Left ventricle myocardium superior (tissue), 1 donor: Measurements from ENCODE around the gene GPR78. TPM values are rescaled to one million over a fixed set of nuclear protein-coding genes. Genes with fewer than 3 reads are reported as not detected.
"Not testable (repeated sequence)": the region's sequence is repeated elsewhere in the genome, so short reads cannot be mapped to it uniquely, and the experiment has no call there.

Experiments used
- ATAC-seq: fragments of 200-7000 bp; cut with Tn5 transposase; one replicate; pipeline ENCODE4 v1.9.1; 2020; ENCODE audit warnings: mild to moderate bottlenecking, moderate library complexity
- DNase-seq: peaks from one replicate; pipeline ENCODE4 v3.0.0-alpha.2; 2020
- intact Hi-C: fragments of 100-400 bp; cut with micrococcal nuclease; formaldehyde crosslinking; loops from one replicate; pipeline ENCODE4 v1.11.0; 2022
- total RNA-seq: library from RNA; stranded (reverse); fragmentation: NEBNext Ultra II Directional; extraction: Animal tissue kit (Norgen Biotek cat#: 25700); gene quantifications from one replicate; pipeline ENCODE4 v1.2.1, GENCODE V29; 2021
- donor health status: DM: no; HTN: yes; CAD: no; lungs with severe emphysema.

GPR78 gene
- total RNA-seq, 1 donor from 2014 or later = not detected

GRCh38 chr4:8624601-8625272 lies 44.5 kb downstream of the GPR78 start:
- ATAC-seq = peak; percentile 53
- DNase-seq, intact Hi-C loops: not testable (repeated sequence)

GRCh38 chr4:8630240-8630905 lies 50.2 kb downstream of the GPR78 start:
- intact Hi-C loops, DNase-seq: not testable (repeated sequence)
- peak; percentile 57 for ATAC-seq

GRCh38 chr4:8631896-8632295 lies 51.7 kb downstream of the GPR78 start:
- DNase-seq = peak; percentile 28
- intact Hi-C loops, ATAC-seq: not testable (repeated sequence)

- peak; percentile 18 for DNase-seq
- ATAC-seq, intact Hi-C loops: not testable (repeated sequence)
These were observed 54.6 kb downstream of the GPR78 start for GRCh38 chr4:8634773-8635172.

- peak; percentile 71 for ATAC-seq
- DNase-seq, intact Hi-C loops: not testable (repeated sequence)
These were observed 55.8 kb downstream of the GPR78 start for GRCh38 chr4:8635897-8636554.

Other genes starting within 250 kb of the GPR78 start
- gene ACOX3, start 139.7 kb upstream of the GPR78 start, total RNA-seq = 25.8 TPM
- gene TRMT44, start 139.6 kb upstream of the GPR78 start, total RNA-seq = 8.4 TPM
- 1.2 TPM for gene CPZ, start 12.4 kb downstream of the GPR78 start, total RNA-seq